ENCODE results near the gene ZBTB20.

DNA sequence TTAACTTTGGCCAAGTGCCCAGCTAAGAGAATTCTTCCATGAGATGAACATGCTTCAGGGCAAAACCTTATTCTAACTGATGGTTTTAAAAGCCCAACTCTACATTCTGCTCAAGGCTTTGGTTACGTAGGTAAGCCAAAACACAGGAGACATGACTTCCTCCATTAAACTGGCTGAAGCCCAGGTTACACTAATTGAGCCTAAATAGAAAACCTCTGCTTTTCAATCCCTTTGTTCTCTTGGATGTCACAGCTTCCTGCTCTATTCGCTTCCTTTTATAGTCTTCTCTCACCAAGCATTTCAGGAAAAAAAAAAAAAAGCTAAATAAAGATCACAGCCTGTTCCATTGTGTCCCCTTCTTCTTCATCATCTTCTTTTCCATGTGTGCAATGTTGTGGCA lies 432.9 kb downstream of the ZBTB20 start:
- TF ChIP-seq, protein P1, sequence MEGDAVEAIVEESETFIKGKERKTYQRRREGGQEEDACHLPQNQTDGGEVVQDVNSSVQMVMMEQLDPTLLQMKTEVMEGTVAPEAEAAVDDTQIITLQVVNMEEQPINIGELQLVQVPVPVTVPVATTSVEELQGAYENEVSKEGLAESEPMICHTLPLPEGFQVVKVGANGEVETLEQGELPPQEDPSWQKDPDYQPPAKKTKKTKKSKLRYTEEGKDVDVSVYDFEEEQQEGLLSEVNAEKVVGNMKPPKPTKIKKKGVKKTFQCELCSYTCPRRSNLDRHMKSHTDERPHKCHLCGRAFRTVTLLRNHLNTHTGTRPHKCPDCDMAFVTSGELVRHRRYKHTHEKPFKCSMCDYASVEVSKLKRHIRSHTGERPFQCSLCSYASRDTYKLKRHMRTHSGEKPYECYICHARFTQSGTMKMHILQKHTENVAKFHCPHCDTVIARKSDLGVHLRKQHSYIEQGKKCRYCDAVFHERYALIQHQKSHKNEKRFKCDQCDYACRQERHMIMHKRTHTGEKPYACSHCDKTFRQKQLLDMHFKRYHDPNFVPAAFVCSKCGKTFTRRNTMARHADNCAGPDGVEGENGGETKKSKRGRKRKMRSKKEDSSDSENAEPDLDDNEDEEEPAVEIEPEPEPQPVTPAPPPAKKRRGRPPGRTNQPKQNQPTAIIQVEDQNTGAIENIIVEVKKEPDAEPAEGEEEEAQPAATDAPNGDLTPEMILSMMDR (IDR thresholded peaks at IDR 0.05), result no peak
- no peak for TF ChIP-seq POLR2A (IDR thresholded peaks at IDR 0.05)
